Activated T-cell treated with anti-CD3 and anti-CD28 coated beads, Interleukin-2, amount 50 U/mL, for 1 hour (primary cell): ENCODE results near the gene UBE3B.

Source experiments
- DNase-seq: peaks from one replicate; pipeline ENCODE4 v3.0.0-alpha.2; 2020

Gene UBE3B

GRCh38 chr12:109476807-109477184, 638 bp upstream of the UBE3B start:
- DNase-seq, result no peak

DNA sequence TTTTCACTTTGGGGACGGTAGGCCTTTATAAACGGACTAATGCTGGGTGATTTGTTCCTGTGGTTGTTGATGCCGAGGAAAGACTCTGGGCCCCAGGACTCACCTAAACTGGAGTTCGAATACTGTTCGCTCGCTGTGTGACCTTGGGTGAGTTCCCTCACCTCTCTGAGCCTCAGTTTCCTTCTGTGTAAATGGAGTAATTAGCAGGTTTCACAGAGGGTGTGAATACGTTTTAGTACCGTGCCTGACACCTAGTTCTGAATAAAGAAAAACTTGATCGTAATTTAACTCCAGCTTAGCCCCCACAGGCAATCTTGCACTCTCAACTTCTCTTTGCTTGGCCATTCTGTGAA, 505 bp downstream of the UBE3B start:
- DNase-seq, result no peak

GRCh38 chr12:109479761-109480160, 2.3 kb downstream of the UBE3B start:
- DNase-seq, result no peak

GRCh38 chr12:109480356-109480755, 2.9 kb downstream of the UBE3B start:
- DNase-seq, result no peak

DNA sequence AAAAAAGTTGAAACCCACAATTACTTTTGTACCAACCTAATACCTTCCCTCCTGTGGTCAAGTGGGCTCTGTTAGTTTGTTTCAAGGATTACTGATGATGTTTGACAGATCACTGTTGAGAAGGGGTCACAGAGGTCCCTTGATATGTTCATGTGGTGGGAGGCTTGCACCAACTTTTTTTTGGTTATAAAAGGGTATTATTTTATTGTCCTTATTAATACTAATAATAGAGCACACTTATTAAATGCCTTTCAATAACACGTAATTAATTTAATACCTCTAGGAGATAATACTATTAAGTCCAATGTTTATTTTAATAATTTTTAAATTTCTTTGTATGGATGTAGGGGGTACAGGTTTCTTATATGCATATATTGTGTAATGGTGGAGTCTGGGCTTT, 4.4 kb downstream of the UBE3B start:
- no peak for DNase-seq

GRCh38 chr12:109482491-109482890, 5.1 kb downstream of the UBE3B start:
- DNase-seq, result no peak

GRCh38 chr12:109482894-109483293, 5.5 kb downstream of the UBE3B start:
- no peak for DNase-seq

DNA sequence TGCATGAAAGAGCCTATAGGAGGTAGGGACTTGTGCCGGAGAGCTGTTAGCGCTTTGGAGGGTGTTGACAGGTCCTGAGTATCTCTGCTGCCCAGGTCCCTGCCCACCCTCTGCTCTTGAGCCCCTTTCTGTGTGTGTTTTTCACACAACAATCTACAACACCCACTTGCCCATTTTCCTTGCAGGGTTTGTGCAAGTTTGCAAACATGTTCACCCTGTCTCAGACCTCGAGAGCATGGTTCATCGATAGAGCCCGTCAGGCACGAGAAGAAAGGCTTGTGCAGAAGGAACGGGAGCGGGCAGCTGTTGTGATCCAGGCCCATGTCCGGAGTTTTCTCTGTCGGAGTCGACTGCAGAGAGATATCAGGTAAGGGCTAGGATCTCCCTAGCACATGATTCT, 5.9 kb downstream of the UBE3B start:
- no peak for DNase-seq

GRCh38 chr12:109485201-109485600, 7.8 kb downstream of the UBE3B start:
- no peak for DNase-seq

DNA sequence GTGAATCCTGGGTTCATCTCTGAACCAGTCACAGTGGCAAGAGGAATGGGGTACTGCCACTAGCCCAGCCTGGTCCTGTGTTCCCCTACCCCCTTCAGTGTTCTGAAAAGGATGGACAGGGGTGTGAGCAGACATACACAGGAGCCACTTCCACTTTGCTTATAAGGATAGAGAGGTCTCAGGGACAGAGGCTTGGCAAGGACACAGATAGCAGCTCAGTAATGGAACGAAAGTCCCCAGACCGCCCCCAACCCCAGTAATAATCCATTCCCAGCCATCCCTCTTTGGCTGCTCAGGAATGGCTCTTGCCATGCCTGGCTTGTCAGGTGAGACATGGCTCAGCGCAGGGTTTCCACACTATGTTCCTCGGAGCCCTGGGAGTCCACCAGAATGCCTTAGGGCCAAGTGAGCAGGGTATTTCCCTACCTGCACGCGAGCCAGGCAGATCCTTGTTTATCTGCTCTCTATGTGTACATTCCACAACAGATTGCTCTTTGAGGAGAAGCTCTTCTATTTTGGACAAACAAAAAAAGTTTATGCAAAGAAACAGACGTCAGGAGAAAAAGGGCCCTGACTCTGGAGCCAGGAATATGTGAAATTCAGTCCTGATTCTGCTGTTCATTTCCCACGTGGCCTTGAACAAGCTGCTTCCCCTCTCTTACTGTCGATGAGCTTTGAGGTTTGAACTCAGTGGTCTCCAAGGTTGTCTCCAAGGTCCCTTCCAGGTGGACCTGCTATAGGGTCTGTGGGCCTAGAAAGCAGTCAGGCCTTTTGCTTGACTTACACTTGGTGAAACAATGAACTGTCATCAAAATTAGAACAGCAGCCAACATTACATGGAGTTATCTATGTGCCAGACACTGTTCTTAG, 10.0 kb downstream of the UBE3B start:
- no peak for DNase-seq

GRCh38 chr12:109488051-109488665, 10.7 kb downstream of the UBE3B start:
- DNase-seq, result no peak

DNA sequence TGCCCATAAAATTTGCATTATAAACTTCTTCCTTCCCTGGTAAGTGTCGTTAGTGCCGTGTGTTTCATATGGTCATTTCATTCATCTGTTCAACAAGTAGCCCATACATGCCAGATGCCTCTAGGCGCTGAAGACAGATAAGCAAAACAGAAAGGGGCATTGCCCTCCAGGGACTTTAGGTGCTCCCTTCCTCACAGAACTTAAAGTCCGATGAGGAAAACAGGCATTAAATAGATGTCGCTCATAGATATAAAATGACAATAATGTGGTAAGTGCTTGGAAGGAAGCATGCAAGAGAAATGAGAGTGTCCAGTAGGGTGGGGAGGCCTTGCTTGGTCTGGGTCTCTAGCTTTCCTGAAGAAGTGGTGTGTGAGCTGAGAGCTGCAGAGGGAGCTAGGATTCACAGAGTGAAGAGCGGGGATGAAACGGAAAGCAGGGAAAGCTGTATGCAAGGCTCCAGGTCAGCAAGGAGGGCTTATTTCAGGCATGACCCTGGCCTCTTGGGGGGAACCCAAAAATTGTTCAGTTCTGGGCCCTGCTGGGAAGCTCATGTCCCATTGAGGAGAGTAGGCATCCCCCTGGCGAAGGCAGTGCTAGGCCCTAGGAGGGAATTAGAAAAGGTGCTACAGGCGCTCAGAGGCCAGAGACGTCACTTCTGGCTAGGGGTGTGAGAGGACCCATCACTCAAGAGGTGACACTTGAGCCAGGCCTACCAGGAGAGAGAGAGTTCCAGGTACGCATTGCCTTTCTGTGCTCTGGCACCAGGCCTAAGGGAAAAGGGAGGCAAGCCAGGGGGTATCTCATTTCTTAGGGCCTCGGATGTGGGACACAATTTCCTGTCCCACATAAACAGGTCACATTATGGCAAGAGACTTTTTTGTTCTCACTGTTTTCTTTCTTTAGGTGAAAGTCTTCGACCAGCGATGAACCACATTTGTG, 11.9 kb downstream of the UBE3B start:
- no peak for DNase-seq

GRCh38 chr12:109489955-109490565, 12.6 kb downstream of the UBE3B start:
- no peak for DNase-seq

GRCh38 chr12:109491671-109492070, 14.2 kb downstream of the UBE3B start:
- no peak for DNase-seq

DNA sequence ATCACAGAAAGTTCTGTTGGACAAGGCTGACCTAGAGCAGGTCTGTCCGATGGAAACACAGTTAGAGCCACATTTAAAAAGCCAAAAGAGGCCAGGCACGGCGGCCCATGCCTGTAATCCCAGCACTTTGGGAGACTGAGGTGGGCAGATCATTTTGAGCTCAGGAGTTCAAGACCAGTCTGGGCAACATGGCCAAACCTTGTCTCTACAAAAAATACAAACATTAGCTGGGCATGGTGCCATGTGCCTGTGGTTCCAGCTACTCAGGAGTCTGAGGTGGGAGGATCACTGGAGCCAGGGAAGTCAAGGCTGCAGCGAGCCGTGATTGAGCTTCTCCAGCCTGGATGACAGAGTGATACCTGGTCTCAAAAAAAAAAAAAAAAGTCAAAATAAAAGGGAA, 14.9 kb downstream of the UBE3B start:
- no peak for DNase-seq

DNA sequence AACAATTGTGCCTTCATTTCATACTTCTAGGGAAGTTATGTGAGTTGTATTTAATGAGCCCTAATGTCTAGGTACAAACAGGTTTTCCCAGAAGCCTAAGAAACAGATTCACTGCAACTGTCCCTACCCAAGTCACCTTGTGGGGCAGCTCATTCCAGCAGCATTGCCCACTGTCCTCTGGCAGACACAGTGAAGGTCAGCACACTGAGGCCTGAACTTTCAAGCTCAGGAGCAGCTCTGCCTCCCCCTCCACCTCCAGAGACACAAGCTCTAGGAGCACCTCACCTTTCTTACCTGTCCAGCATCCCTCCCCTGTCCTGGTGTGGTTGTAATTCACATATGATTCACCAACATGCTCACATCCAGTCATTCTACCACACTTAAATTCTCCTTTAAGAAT, 15.7 kb downstream of the UBE3B start:
- no peak for DNase-seq

GRCh38 chr12:109493938-109494337, 16.5 kb downstream of the UBE3B start:
- no peak for DNase-seq

- no peak for DNase-seq
Observed at GRCh38 chr12:109494348-109494881, 17.0 kb downstream of the UBE3B start.

GRCh38 chr12:109495012-109495411, 17.6 kb downstream of the UBE3B start:
- no peak for DNase-seq

DNA sequence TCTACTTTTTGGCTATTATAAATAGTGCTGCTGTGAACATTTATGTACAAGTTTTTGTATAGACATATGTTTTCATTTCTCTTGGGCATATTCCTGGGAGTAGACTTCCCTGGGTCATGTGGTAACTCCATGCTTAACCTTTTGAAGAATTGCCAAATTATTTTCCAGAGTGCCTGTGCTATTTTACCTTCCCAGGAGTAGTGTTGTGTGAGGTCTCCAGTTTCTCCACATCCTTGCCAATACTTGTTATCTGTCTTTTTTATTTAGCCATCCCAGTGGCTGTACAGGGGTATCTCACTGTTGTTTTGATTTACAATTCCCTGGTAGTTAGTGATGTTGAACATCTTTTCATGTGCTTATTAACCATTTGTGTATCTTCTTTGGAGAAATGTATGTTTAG, 18.9 kb downstream of the UBE3B start:
- DNase-seq, result no peak

DNA sequence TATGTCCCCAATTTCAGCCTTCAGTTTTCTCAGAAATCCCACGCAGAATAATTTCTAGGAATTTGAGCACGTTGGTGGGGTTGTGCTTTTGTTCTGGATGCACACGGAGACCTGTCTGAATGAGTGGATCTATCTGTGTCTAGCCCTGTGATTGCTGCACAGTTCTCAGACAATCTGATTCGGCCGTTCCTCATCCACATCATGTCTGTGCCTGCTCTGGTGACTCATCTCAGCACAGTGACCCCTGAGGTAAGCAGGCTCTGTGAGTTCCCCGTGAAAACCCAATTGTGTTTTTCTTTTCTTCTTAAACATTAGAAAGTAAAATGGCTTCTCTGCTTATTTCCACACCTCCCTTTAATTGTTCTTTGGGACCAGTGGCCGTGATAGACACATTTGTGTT, 20.2 kb downstream of the UBE3B start:
- DNase-seq, result no peak

DNA sequence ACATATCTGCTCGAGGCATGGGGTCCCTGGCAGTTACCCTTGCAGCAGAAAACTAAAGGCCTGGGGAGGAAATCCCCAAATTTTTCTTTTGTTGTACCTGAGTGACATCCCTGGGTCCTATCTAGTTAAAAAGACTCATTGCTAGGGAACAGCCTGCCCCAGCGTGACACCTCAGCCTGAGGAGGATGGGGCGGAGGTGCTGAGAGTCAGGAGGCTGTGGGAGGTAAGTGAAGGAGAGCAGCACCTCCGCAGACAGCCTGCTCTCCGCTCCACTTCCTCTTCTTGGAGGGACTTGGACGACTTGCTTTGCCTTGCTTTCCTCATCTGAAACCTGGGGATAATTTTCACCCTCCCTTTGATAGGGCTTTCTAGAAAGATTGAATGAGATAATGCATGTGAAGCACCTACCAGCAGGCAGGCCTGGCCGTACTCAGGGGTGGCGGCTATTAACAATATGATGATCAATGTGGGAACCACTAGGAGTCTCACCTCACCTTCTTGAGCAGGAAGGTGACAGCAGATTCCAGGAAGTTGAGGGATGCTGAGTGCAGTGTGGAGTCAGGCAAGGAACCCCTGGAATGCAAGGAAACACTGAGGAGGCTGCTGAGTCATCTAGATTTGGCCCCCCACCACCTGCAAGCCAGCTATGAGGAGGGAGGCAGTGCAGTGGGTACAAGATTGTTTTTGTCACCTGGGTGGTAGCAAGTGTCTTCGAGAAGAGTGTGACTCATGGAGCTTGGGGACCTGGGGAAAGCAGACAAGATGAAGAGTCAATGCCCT, 23.2 kb downstream of the UBE3B start:
- no peak for DNase-seq
